CD4-positive, alpha-beta memory T cell (primary cell): Measurements from ENCODE around the gene CPSF4L. TPM values are rescaled to one million over a fixed set of nuclear protein-coding genes. Genes with fewer than 3 reads are reported as not detected.

Experiments used
- CTCF ChIA-PET: fragments of 350-600 bp; sonication (Branson Sonifier 250); formaldehyde crosslinking; loops from one replicate; lab custom pipeline; 2021; ENCODE audit warnings: inconsistent platforms; ENCODE audit not compliant: partially characterized antibody; lab: Charles Lee
- POLR2A ChIA-PET: fragments of 350-600 bp; sonication (Branson Sonifier 250); formaldehyde crosslinking; loops from one replicate; lab custom pipeline; 2021; ENCODE audit not compliant: partially characterized antibody; lab: Charles Lee
- DNase-seq, 5 donors: peaks; one replicate each; pipeline versions ENCODE4 v3.0.0 to v3.0.0-alpha.2; 2020 to 2022; ENCODE audit warnings: mixed read lengths in 1 of 5
- H3K27ac ChIP-seq: one replicate; pipeline ENCODE4 v1.7.0; 2013; ENCODE audit warnings: low read depth, low read length
- H3K27me3 ChIP-seq: 2 replicates; pipeline ENCODE4 v1.7.0; 2013; ENCODE audit warnings: mild to moderate bottlenecking, low read length, moderate library complexity; ENCODE audit not compliant: insufficient read depth
- H3K36me3 ChIP-seq: 2 replicates; pipeline ENCODE4 v1.7.0; 2013; ENCODE audit warnings: mild to moderate bottlenecking, low read length, moderate library complexity; ENCODE audit not compliant: insufficient read depth
- H3K4me1 ChIP-seq: 2 replicates; pipeline ENCODE4 v1.7.0; 2013; ENCODE audit warnings: mild to moderate bottlenecking, low read length, moderate library complexity; ENCODE audit not compliant: insufficient read depth
- H3K4me3 ChIP-seq, 2 donors: one replicate each; pipeline ENCODE4 v1.7.0; 2013; ENCODE audit warnings: low read length in 2 of 2, mild to moderate bottlenecking in 1 of 2
- H3K9me3 ChIP-seq, 2 donors: one replicate each; pipeline ENCODE4 v1.7.0; 2013; ENCODE audit warnings: low read length in 2 of 2, control low read depth in 1 of 2; ENCODE audit not compliant: control insufficient read depth in 1 of 2
- H3K27ac Mint-ChIP-seq, 7 donors: one replicate each; pipeline ENCODE4 v1.8.0; 2020 to 2021; ENCODE audit warnings: mixed read lengths in 7 of 7, mild to moderate bottlenecking in 6 of 7, inconsistent platforms in 3 of 7, moderate library complexity in 3 of 7
- H3K27me3 Mint-ChIP-seq, 2 donors: one replicate each; pipeline ENCODE4 v1.8.0; 2020 to 2021; ENCODE audit warnings: mixed read lengths in 2 of 2
- H3K36me3 Mint-ChIP-seq, 2 donors: one replicate each; pipeline ENCODE4 v1.8.0; 2020 to 2021; ENCODE audit warnings: mixed read lengths in 2 of 2, inconsistent platforms in 1 of 2, mild to moderate bottlenecking in 1 of 2
- H3K4me1 Mint-ChIP-seq, 4 donors: one replicate each; pipeline ENCODE4 v1.8.0; 2020 to 2021; ENCODE audit warnings: mixed read lengths in 4 of 4, mild to moderate bottlenecking in 1 of 4
- H3K4me3 Mint-ChIP-seq, 8 donors: one replicate each; pipeline ENCODE4 v1.8.0; 2020 to 2021; ENCODE audit warnings: mixed read lengths in 8 of 8, mild to moderate bottlenecking in 7 of 8, moderate library complexity in 6 of 8, inconsistent platforms in 3 of 8
- H3K9me3 Mint-ChIP-seq, 8 donors: one replicate each; pipeline ENCODE4 v1.8.0; 2020 to 2021; ENCODE audit warnings: mixed read lengths in 8 of 8, mild to moderate bottlenecking in 5 of 8, inconsistent platforms in 3 of 8, moderate library complexity in 1 of 8
- intact Hi-C: fragments of 100-400 bp; cut with micrococcal nuclease; formaldehyde crosslinking; loops from one replicate; pipeline ENCODE4 v1.15.1; 2023
- polyA plus RNA-seq, 2 donors: library from polyadenylated mRNA; unstranded; fragments of 300-500 nt; fragmentation: Illumina TruSeq; gene quantifications; one replicate each; pipeline ENCODE4 v1.2.3, GENCODE V29; 2021
- total RNA-seq, 2 experiments: library from RNA; stranded (reverse); gene quantifications; one replicate each; pipeline ENCODE4 v1.2.3, GENCODE V29; 2021

The CPSF4L gene
- total and polyA plus RNA-seq, 4 experiments from 2014 or later = not detected

DNA sequence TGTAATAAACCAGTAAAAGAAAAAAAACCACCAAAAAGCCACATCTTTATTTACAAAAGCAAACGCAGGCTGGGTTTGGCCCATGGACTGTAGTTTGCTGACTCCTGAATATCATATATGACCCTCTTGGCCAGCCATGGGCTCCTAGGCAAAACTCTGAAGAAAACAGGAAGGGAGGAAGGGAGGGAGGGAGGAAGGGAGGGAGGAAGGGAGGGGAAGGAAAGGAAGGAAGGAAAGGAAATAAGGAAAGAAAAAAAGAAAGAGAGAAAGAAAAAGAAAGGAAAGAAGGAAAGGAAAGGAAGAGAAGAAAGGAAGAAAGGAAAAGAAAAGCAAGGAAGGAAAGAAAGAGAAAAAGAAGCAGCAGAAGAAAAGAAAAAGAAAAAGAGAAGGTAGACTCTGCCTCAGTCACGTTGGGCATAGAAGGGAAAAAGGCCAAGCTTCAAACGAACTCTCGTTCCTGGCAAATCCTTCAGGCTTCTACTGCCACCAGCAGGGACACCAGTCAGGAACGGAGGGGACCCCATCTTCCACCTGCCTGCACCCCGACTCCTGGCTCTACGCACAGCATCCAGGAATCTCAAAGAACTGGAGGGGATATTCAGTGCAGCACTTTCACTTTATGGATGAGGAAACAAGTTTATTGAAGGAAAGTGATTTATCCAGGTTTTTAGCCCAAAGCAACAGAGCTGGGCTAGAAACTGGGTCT lies 28.0 kb upstream of the CPSF4L start:
- no peaks in the 10 kb centered on the region for H3K36me3 ChIP-seq
- Mint-ChIP-seq H3K27me3 (no peaks in the 10 kb centered on the region), H3K4me3 (no peak overlapping the region), H3K4me1 (peaks cover 7 to 16% (median 11%) of the 10 kb centered on the region in 4 donors), H3K36me3 (no peaks in the 10 kb centered on the region), H3K9me3 (no peaks in the 10 kb centered on the region), H3K27ac (peak overlapping the region in 1 of 7 donors; percentile 55)
- CTCF ChIA-PET = no interaction called here
- intact Hi-C loops = no loop called here
- H3K27me3 ChIP-seq = no peaks in the 10 kb centered on the region
- no peak for DNase-seq
- H3K27ac ChIP-seq = no peak overlapping the region
- no peaks in the 10 kb centered on the region for H3K9me3 ChIP-seq
- H3K4me3 ChIP-seq = no peak overlapping the region
- POLR2A ChIA-PET = no interaction called here
- peaks cover 10% of the 10 kb centered on the region for H3K4me1 ChIP-seq

DNA sequence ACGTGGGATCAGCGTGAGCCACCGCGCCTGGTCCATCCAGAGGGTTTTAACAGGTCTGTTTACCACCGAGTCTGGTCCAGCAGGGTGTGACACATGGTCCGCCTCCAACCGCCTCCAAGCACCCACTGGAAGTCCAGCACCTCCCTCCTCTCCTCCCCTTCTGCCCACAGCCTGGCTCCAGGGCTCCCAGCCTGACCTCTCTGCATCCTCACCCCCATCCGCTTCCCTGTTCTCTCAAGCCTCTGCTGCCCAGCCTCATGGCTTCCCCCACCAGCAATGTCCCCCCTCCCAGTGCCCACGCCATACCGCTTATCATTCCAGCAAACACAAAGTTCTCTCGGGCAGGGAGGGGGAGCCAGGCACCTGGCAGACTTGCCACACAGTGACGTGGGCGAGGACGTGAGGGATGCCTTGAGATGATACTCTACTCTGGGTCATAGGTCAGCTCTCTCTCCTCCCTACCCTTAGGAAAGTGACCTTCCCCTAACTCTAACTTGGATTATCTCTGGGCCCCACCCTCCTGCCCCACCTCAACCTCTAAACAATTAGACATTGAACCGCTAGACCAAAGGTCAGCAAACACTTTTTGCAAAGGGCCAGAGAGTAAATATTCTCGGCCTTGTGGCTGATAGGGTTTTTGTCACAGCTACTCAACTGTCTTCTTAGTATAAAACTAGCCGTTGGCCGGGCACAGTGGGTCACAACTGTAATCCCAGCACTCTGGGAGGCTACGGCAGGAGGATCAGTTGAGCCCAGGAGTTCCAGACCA lies 27.0 kb upstream of the CPSF4L start:
- Histone ChIP-seq H3K36me3 (no peaks in the 10 kb centered on the region), H3K27ac (no peak overlapping the region), H3K27me3 (no peaks in the 10 kb centered on the region), H3K4me1 (peaks cover 10% of the 10 kb centered on the region), H3K9me3 (no peaks in the 10 kb centered on the region), H3K4me3 (no peak overlapping the region)
- Mint-ChIP-seq H3K4me1 (peaks cover 7 to 16% (median 11%) of the 10 kb centered on the region in 4 donors), H3K4me3 (no peak overlapping the region), H3K36me3 (no peaks in the 10 kb centered on the region), H3K9me3 (no peaks in the 10 kb centered on the region), H3K27me3 (no peaks in the 10 kb centered on the region), H3K27ac (no peak overlapping the region)
- ChIA-PET CTCF (interaction anchor here (0.6 kb wide), 1 partner anchor 22 kb away, joined by 3 read pairs; no protein-coding TSS in a partner anchor), POLR2A (no interaction called here)
- intact Hi-C loops = no loop called here
- no peak for DNase-seq

DNA sequence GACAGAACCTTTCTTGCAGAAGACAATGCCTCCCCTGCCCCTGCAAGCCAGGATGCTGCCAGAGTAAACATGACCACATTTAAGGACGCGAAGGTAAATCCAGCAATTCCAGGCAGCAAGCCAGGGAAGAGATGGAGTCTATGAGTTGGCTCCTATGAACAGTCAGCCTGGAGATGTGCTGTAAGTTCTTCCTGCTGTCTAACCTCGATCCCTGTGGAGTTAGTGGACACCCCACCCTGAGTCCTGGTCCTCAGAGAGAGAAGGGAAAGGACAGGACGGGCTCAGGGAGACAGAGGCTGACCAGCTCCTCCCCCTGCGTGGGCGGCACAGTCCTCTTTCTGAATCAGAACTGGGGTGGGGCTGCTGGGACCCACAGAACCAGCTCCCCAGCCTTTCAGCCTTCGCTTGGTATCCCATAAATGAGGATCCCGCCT lies 25.2 kb upstream of the CPSF4L start:
- no peak for DNase-seq
- no peak overlapping the region for H3K4me3 ChIP-seq
- H3K27me3 ChIP-seq = no peaks in the 10 kb centered on the region
- ChIA-PET CTCF (no interaction called here), POLR2A (no interaction called here)
- peaks cover 10% of the 10 kb centered on the region for H3K4me1 ChIP-seq
- H3K4me3 Mint-ChIP-seq = no peak overlapping the region
- no peak overlapping the region for H3K27ac ChIP-seq
- H3K27me3 Mint-ChIP-seq = no peaks in the 10 kb centered on the region
- H3K27ac Mint-ChIP-seq = peak overlapping the region in 1 of 7 donors; percentile 19
- no peaks in the 10 kb centered on the region for H3K36me3 Mint-ChIP-seq
- no peaks in the 10 kb centered on the region for H3K9me3 Mint-ChIP-seq
- intact Hi-C loops = no loop called here
- H3K9me3 ChIP-seq = no peaks in the 10 kb centered on the region
- peaks cover 7 to 16% (median 11%) of the 10 kb centered on the region in 4 donors for H3K4me1 Mint-ChIP-seq
- H3K36me3 ChIP-seq = no peaks in the 10 kb centered on the region

DNA sequence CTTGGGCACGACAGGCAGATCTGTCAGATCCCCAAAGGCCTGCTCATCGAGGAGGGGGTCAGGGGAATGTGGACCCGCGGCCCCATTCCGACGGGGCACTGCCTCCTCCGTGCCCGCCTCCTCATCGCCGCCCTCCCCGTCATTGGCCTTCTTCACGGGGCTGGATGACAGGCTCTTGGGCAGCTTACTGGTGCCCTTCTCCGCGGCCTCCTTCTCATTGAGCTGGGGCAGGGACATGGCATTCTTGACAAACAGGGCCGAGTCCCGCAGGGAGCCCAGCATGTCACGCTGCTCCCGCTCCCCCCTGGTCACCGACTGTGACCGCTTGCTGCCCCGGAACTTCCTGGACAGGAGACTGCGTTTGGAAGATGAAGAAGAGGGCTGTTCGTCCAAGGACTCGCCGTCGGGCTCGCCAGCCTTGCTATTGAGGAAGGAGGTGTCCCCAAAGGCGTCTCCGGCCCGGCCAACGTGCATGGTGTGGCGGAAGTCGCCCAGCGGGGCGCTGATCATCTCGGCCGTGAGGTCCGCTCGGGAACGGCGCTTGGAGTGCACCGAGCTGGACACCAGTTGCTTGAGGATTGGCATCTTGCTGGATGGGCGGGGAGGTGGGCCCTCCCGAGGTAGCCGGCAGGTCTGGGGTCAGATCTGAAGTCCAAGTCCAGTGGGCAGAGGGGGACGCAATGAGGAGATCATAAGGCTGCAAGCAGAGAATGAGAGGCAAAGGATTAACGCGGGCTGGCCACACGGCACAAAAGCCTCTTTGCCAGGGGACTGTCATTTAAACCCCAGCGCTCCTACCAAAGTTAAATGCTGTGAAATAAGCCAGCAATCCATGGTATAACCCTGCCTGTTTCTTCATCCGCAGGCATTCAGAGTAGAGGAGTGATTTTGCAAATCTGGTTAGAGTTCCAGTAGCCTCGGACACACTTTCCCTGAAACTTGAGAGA lies 24.5 kb upstream of the CPSF4L start:
- Mint-ChIP-seq H3K4me1 (peaks cover 5 to 12% (median 9%) of the 10 kb centered on the region in 4 donors), H3K27ac (no peak overlapping the region), H3K36me3 (no peaks in the 10 kb centered on the region), H3K27me3 (no peaks in the 10 kb centered on the region), H3K9me3 (no peaks in the 10 kb centered on the region), H3K4me3 (no peak overlapping the region)
- H3K4me1 ChIP-seq = peaks cover 7% of the 10 kb centered on the region
- intact Hi-C loops = no loop called here
- no peaks in the 10 kb centered on the region for H3K9me3 ChIP-seq
- no peaks in the 10 kb centered on the region for H3K27me3 ChIP-seq
- H3K36me3 ChIP-seq = no peaks in the 10 kb centered on the region
- ChIA-PET CTCF (no interaction called here), POLR2A (no interaction called here)
- no peak overlapping the region for H3K27ac ChIP-seq
- no peak for DNase-seq
- H3K4me3 ChIP-seq = no peak overlapping the region

DNA sequence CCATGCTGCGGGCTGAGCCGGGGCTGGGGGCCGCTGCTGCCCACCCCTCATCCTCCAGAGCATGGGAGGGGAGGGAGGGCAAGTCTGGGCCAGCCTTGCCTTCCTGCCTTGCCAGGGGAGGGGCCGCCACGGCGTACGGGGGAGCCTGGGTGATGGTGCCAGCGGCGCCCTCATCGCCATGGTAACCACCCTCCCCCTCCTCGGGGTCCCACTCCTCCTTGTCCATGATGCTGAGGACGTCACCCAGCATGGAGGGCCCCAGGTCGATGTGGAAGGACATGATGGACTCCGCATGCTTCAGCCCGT lies 23.9 kb upstream of the CPSF4L start:
- no peak overlapping the region for H3K4me3 ChIP-seq
- no peak overlapping the region for H3K4me3 Mint-ChIP-seq
- H3K27ac Mint-ChIP-seq = no peak overlapping the region
- H3K36me3 Mint-ChIP-seq = no peaks in the 10 kb centered on the region
- no peaks in the 10 kb centered on the region for H3K9me3 Mint-ChIP-seq
- no peaks in the 10 kb centered on the region for H3K27me3 Mint-ChIP-seq
- peaks cover under 1% of the 10 kb centered on the region for H3K4me1 ChIP-seq
- CTCF ChIA-PET = no interaction called here
- intact Hi-C loops = no loop called here
- peaks cover 3 to 6% (median 4%) of the 10 kb centered on the region in 4 donors for H3K4me1 Mint-ChIP-seq
- no peaks in the 10 kb centered on the region for H3K9me3 ChIP-seq
- no peaks in the 10 kb centered on the region for H3K27me3 ChIP-seq
- POLR2A ChIA-PET = no interaction called here
- no peaks in the 10 kb centered on the region for H3K36me3 ChIP-seq
- H3K27ac ChIP-seq = no peak overlapping the region
- DNase-seq = no peak

DNA sequence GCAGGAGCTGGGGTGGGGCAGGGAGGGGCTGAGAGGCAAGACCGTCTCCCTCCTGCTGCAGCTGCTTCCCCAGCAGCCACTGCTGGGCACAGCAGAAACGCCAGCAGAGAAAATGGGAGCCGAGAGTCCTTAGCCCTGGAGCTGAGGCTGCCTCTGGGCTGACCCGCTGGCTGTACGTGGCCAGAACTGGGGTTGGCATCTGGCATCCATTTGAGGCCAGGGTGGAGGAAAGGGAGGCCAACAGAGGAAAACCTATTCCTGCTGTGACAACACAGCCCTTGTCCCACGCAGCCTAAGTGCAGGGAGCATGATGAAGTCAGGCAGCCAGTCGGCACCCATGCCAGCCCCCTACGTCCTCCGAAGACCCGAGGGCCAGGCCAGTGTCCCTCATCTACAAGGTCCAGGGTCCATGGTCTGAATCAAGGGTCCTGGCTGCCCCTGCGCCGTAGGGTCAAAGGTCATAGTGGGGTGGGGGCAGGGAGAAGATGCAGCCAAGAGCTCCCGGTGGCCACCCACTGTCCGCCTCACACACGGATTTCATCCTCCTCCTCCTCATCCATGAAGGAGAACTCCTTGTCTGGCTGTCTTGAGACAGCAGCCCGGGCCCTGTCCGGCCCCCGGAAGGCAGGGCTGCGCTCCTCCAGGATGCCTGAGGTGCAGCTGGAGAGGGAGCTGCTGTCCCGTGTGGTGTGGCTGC lies 23.4 kb upstream of the CPSF4L start:
- ChIA-PET POLR2A (no interaction called here), CTCF (no interaction called here)
- H3K36me3 Mint-ChIP-seq = no peaks in the 10 kb centered on the region
- H3K27ac ChIP-seq = no peak overlapping the region
- DNase-seq = no peak
- H3K36me3 ChIP-seq = no peaks in the 10 kb centered on the region
- no peak overlapping the region for H3K4me3 Mint-ChIP-seq
- H3K27me3 ChIP-seq = no peaks in the 10 kb centered on the region
- no peak overlapping the region for H3K4me3 ChIP-seq
- no peaks in the 10 kb centered on the region for H3K9me3 Mint-ChIP-seq
- intact Hi-C loops = no loop called here
- no peaks in the 10 kb centered on the region for H3K9me3 ChIP-seq
- H3K27me3 Mint-ChIP-seq = peaks cover 0 to 2% of the 10 kb centered on the region in 2 donors
- H3K4me1 Mint-ChIP-seq = peaks cover 0 to under 1% (median 0%) of the 10 kb centered on the region in 4 donors
- no peak overlapping the region for H3K27ac Mint-ChIP-seq
- H3K4me1 ChIP-seq = no peaks in the 10 kb centered on the region
